ENCODE results near the gene PKP1. TPM values are rescaled to one million over a fixed set of nuclear protein-coding genes. Genes with fewer than 3 reads are reported as not detected.
A peak's percentile ranks its signal among the peaks of the same experiment; 100 is the strongest.

PKP1 gene
- total and polyA plus RNA-seq, 8 donors, result 0.17 to 2.8 (median 0.20) TPM

- intact Hi-C loops (cut with DNase I), result no loop called here
- Histone ChIP-seq H3K27me3 (peaks cover 21 to 62% of the 10 kb centered on the region in 2 donors), H3K9me3 (no peaks in the 10 kb centered on the region), H3K27ac (no peak overlapping the region), H3K4me3 (no peak overlapping the region), H3K36me3 (no peaks in the 10 kb centered on the region), H3K4me1 (peaks cover 4 to 7% of the 10 kb centered on the region in 2 donors)
- DNase-seq (peak in 1 of 4 donors; percentile 39), ATAC-seq (no peak)
- TF ChIP-seq, protein P1, sequence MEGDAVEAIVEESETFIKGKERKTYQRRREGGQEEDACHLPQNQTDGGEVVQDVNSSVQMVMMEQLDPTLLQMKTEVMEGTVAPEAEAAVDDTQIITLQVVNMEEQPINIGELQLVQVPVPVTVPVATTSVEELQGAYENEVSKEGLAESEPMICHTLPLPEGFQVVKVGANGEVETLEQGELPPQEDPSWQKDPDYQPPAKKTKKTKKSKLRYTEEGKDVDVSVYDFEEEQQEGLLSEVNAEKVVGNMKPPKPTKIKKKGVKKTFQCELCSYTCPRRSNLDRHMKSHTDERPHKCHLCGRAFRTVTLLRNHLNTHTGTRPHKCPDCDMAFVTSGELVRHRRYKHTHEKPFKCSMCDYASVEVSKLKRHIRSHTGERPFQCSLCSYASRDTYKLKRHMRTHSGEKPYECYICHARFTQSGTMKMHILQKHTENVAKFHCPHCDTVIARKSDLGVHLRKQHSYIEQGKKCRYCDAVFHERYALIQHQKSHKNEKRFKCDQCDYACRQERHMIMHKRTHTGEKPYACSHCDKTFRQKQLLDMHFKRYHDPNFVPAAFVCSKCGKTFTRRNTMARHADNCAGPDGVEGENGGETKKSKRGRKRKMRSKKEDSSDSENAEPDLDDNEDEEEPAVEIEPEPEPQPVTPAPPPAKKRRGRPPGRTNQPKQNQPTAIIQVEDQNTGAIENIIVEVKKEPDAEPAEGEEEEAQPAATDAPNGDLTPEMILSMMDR (IDR thresholded peaks at IDR 0.05), result no peak
Observed at GRCh38 chr1:201281573-201281972, 1.7 kb upstream of the PKP1 start.

- H3K4me1 ChIP-seq, result peaks cover 4 to 7% of the 10 kb centered on the region in 2 donors
- intact Hi-C loops (cut with DNase I), result no loop called here
- TF ChIP-seq, protein P1 (IDR thresholded peaks at IDR 0.05), result no peak
- ATAC-seq (no peak), DNase-seq (no peak)
- H3K4me3 ChIP-seq, result no peak overlapping the region
- peaks cover 21 to 62% of the 10 kb centered on the region in 2 donors for H3K27me3 ChIP-seq
- no peaks in the 10 kb centered on the region for H3K36me3 ChIP-seq
- no peaks in the 10 kb centered on the region for H3K9me3 ChIP-seq
- H3K27ac ChIP-seq, result no peak overlapping the region
Observed at GRCh38 chr1:201282216-201282615, 1.1 kb upstream of the PKP1 start.

GRCh38 chr1:201283836-201284553 lies 689 bp downstream of the PKP1 start:
- TF ChIP-seq, protein P1 (IDR thresholded peaks at IDR 0.05), result no peak
- H3K4me3 ChIP-seq, result peak overlapping the region in 1 of 2 donors; percentile 14
- no peaks in the 10 kb centered on the region for H3K36me3 ChIP-seq
- H3K4me1 ChIP-seq, result peaks cover 4 to 7% of the 10 kb centered on the region in 2 donors
- DNase-seq (peak in 1 of 4 donors; percentile 72), ATAC-seq (peak; percentile 5)
- intact Hi-C loops (cut with DNase I), result no loop called here
- peaks cover 21 to 62% of the 10 kb centered on the region in 2 donors for H3K27me3 ChIP-seq
- H3K9me3 ChIP-seq, result no peaks in the 10 kb centered on the region
- H3K27ac ChIP-seq, result no peak overlapping the region

DNA sequence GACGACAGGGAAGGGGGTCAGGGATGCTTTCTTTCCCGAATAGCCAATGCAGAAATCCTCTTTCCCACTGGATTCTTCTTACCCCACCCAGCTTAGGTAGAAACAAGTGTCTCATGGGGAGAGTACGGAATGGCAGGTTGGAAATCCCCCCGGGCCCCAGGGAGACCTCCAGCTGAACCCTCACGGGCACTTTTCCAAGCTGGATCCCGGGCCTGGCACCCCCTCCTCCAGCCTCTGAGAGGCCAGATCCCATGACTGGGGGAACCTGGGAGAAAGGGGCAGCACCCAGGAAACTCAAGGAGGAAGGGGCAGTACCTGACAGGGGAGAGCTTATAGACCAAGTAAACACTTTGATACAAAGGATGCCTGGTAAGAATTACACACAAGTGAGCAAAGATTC lies 1.3 kb downstream of the PKP1 start:
- no peaks in the 10 kb centered on the region for H3K36me3 ChIP-seq
- no peak overlapping the region for H3K27ac ChIP-seq
- H3K4me3 ChIP-seq, result no peak overlapping the region
- H3K27me3 ChIP-seq, result peaks cover 21 to 57% of the 10 kb centered on the region in 2 donors
- H3K9me3 ChIP-seq, result no peaks in the 10 kb centered on the region
- intact Hi-C loops (cut with DNase I), result no loop called here
- DNase-seq (no peak), ATAC-seq (no peak)
- TF ChIP-seq, protein P1 (IDR thresholded peaks at IDR 0.05), result no peak
- H3K4me1 ChIP-seq, result peaks cover 4 to 7% of the 10 kb centered on the region in 2 donors

GRCh38 chr1:201285846-201286245 lies 2.5 kb downstream of the PKP1 start:
- H3K27ac ChIP-seq, result no peak overlapping the region
- H3K9me3 ChIP-seq, result no peaks in the 10 kb centered on the region
- ATAC-seq (no peak), DNase-seq (no peak)
- H3K36me3 ChIP-seq, result no peaks in the 10 kb centered on the region
- intact Hi-C loops (cut with DNase I), result no loop called here
- H3K27me3 ChIP-seq, result peaks cover 21 to 50% of the 10 kb centered on the region in 2 donors
- no peak overlapping the region for H3K4me3 ChIP-seq
- TF ChIP-seq, protein P1 (IDR thresholded peaks at IDR 0.05), result no peak
- H3K4me1 ChIP-seq, result peaks cover 4 to 7% of the 10 kb centered on the region in 2 donors

Data from left lung (tissue), 10 donors.